Activated CD4-positive, alpha-beta T cell treated with anti-CD3 and anti-CD28 coated beads, Interleukin-2, amount 10 ng/mL, durations not matched to agents 24 days and 14 days (primary cell): ENCODE data around the gene MYH10. TPM values are rescaled to one million over a fixed set of nuclear protein-coding genes. Genes with fewer than 3 reads are reported as not detected.
A peak's percentile ranks its signal among the peaks of the same experiment; 100 is the strongest.

Source experiments
- DNase-seq: peaks from one replicate; pipeline ENCODE4 v3.0.0; 2022
- H3K27ac Mint-ChIP-seq: one replicate; pipeline ENCODE4 v1.8.0; 2022; ENCODE audit warnings: mild to moderate bottlenecking, mixed read lengths
- H3K27me3 Mint-ChIP-seq: one replicate; pipeline ENCODE4 v1.8.0; 2022; ENCODE audit warnings: mixed read lengths
- H3K36me3 Mint-ChIP-seq: one replicate; pipeline ENCODE4 v1.8.0; 2022; ENCODE audit warnings: low read depth, mild to moderate bottlenecking, mixed read lengths
- H3K4me1 Mint-ChIP-seq: one replicate; pipeline ENCODE4 v1.8.0; 2021; ENCODE audit warnings: mixed read lengths
- H3K4me3 Mint-ChIP-seq: one replicate; pipeline ENCODE4 v1.8.0; 2022; ENCODE audit warnings: mild to moderate bottlenecking, moderate library complexity, mixed read lengths
- H3K9me3 Mint-ChIP-seq: one replicate; pipeline ENCODE4 v1.8.0; 2021; ENCODE audit warnings: mixed read lengths
- intact Hi-C: fragments of 100-400 bp; cut with micrococcal nuclease; formaldehyde crosslinking; loops from one replicate; pipeline ENCODE4 v1.15.1; 2023
- total RNA-seq: library from RNA; stranded (reverse); gene quantifications from 2 replicates; pipeline ENCODE4 v1.2.3, GENCODE V29; 2022

MYH10 gene
- total RNA-seq = 14.1 and 19.4 TPM in 2 replicates

GRCh38 chr17:8630227-8630801 lies at the start of gene MYH10:
MYH10 (minus strand) TSS chr17:8630725; CDS start chr17:8623246, 7,479 bp downstream.
- Mint-ChIP-seq H3K9me3 (no peaks in the 10 kb centered on the region), H3K27me3 (peaks cover 57% of the 10 kb centered on the region), H3K4me1 (peaks cover 16% of the 10 kb centered on the region), H3K4me3 (peak within 1 kb of the TSS; percentile 93), H3K36me3 (no peaks in the 10 kb centered on the region), H3K27ac (peak within 1 kb of the TSS; percentile 89)
- intact Hi-C loops = loop anchor here (5.0 kb wide), 1 partner anchor 193 kb away; the partner anchor contains the start of gene NDEL1
- no peak for DNase-seq

- intact Hi-C loops = no loop called here
- no peaks in the 10 kb centered on the region for H3K4me1 Mint-ChIP-seq
- H3K27ac Mint-ChIP-seq = no peak overlapping the region
- H3K36me3 Mint-ChIP-seq = no peaks in the 10 kb centered on the region
- no peak for DNase-seq
- H3K9me3 Mint-ChIP-seq = no peaks in the 10 kb centered on the region
- H3K4me3 Mint-ChIP-seq = no peak overlapping the region
- peaks cover 11% of the 10 kb centered on the region for H3K27me3 Mint-ChIP-seq
Measured at GRCh38 chr17:8679126-8679525, 48.6 kb upstream of the MYH10 start.

GRCh38 chr17:8675306-8675705 lies 44.8 kb upstream of the MYH10 start:
- Mint-ChIP-seq H3K27me3 (peaks cover 11% of the 10 kb centered on the region), H3K36me3 (no peaks in the 10 kb centered on the region), H3K4me1 (no peaks in the 10 kb centered on the region), H3K27ac (no peak overlapping the region), H3K9me3 (no peaks in the 10 kb centered on the region), H3K4me3 (no peak overlapping the region)
- DNase-seq = no peak
- intact Hi-C loops = no loop called here

- no peak overlapping the region for H3K4me3 Mint-ChIP-seq
- no peaks in the 10 kb centered on the region for H3K36me3 Mint-ChIP-seq
- H3K4me1 Mint-ChIP-seq = no peaks in the 10 kb centered on the region
- no peak overlapping the region for H3K27ac Mint-ChIP-seq
- peaks cover 7% of the 10 kb centered on the region for H3K27me3 Mint-ChIP-seq
- H3K9me3 Mint-ChIP-seq = no peaks in the 10 kb centered on the region
- intact Hi-C loops = no loop called here
- no peak for DNase-seq
Measured at GRCh38 chr17:8674344-8675305, 44.1 kb upstream of the MYH10 start.

DNA sequence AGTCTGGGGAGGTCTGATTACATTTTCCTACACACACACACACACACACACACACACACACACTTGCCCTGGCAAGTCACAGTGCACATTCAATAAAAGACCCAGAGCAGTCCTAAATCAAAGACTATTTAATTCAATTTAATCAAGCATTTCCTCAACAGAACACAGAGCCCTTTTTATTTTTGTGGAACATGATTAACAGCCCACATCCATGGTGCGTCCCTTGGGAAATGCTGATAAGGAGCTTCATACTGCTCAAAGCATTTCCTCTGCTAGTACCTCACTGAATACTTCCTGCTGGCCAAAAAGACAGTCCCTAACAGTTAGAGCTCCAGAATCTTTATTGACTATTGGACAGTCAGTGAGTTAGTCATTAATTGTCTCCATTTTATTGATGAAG lies 43.1 kb upstream of the MYH10 start:
- Mint-ChIP-seq H3K4me1 (no peaks in the 10 kb centered on the region), H3K27ac (no peak overlapping the region), H3K4me3 (no peak overlapping the region), H3K27me3 (peaks cover 6% of the 10 kb centered on the region), H3K36me3 (no peaks in the 10 kb centered on the region), H3K9me3 (no peaks in the 10 kb centered on the region)
- DNase-seq = no peak
- intact Hi-C loops = no loop called here

DNA sequence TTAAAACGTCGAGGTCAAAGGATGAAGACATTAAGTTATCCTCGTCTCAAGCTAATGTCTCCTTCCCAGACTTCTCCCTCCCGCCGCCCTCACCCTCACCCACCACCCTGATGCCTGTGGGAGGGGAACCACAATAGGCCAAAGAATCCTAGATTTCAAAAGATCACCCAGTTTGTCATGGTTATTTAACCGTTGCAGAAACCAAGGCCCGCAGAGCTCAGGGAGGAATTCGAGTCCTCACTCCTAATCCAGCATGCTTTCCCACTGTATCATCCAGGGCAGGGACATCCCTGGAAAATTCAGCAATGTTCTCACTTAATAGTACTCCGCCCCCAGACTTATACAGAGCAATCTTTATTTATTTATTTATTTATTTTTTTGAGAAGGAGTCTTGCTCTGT lies 41.8 kb upstream of the MYH10 start:
- DNase-seq = no peak
- Mint-ChIP-seq H3K27ac (no peak overlapping the region), H3K4me1 (no peaks in the 10 kb centered on the region), H3K4me3 (no peak overlapping the region), H3K9me3 (no peaks in the 10 kb centered on the region), H3K27me3 (peaks cover 9% of the 10 kb centered on the region), H3K36me3 (no peaks in the 10 kb centered on the region)
- intact Hi-C loops = no loop called here

- H3K27ac Mint-ChIP-seq = no peak overlapping the region
- no peaks in the 10 kb centered on the region for H3K9me3 Mint-ChIP-seq
- H3K27me3 Mint-ChIP-seq = peaks cover 9% of the 10 kb centered on the region
- intact Hi-C loops = no loop called here
- no peaks in the 10 kb centered on the region for H3K4me1 Mint-ChIP-seq
- no peak for DNase-seq
- H3K36me3 Mint-ChIP-seq = no peaks in the 10 kb centered on the region
- no peak overlapping the region for H3K4me3 Mint-ChIP-seq
Measured at GRCh38 chr17:8670421-8670820, 39.9 kb upstream of the MYH10 start.

DNA sequence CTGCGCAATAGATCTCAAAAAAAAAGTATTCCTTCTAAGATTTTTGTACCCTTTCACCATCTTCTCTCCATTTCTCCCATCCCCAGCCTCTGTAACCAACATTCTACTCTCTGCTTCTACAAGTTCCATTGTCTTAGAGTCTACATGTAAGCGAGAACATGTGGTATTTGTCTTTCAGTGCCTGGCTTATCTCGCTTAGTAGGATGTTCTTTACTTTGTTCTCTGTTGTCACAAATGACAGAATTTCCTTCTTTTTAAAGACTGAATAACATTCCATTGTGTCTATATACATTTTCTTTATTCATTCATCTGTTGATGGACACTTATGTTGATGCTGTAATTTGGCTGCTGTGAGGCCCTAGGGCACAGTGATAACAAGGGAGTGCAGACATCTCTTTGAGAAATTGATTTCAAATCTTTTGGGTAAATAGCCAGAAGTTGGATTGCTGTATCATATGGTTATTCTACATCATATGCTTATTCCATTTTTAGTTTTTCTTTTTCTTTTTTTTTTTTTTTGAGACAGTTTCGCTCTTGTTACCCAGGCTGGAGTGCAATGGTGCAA lies 37.7 kb upstream of the MYH10 start:
- no peak for DNase-seq
- Mint-ChIP-seq H3K27ac (no peak overlapping the region), H3K36me3 (no peaks in the 10 kb centered on the region), H3K27me3 (peaks cover 7% of the 10 kb centered on the region), H3K9me3 (no peaks in the 10 kb centered on the region), H3K4me3 (no peak overlapping the region), H3K4me1 (no peaks in the 10 kb centered on the region)
- intact Hi-C loops = no loop called here

DNA sequence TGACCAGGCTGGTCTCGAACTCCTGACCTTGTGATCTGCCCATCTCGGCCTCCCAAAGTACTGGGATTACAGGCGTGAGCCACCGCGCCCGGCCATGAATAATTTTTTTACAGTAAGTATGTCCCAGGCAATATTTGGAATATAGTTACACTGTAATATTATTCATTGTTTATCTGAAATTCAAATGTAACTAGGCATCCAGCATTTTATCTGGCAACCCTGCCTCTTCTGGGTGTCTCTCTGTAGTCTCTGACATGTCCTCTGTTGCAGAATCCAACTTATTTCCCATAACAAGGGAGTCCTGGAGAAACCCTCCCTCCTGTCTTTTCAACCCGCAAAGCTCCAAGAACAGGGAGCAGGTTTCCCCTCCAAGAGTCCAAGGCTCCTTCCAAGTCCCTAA lies 36.9 kb upstream of the MYH10 start:
- Mint-ChIP-seq H3K9me3 (no peaks in the 10 kb centered on the region), H3K4me3 (no peak overlapping the region), H3K36me3 (no peaks in the 10 kb centered on the region), H3K4me1 (no peaks in the 10 kb centered on the region), H3K27ac (no peak overlapping the region), H3K27me3 (peaks cover 7% of the 10 kb centered on the region)
- intact Hi-C loops = no loop called here
- no peak for DNase-seq

- DNase-seq = no peak
- intact Hi-C loops = no loop called here
- no peak overlapping the region for H3K27ac Mint-ChIP-seq
- no peaks in the 10 kb centered on the region for H3K4me1 Mint-ChIP-seq
- H3K27me3 Mint-ChIP-seq = peaks cover 11% of the 10 kb centered on the region
- no peak overlapping the region for H3K4me3 Mint-ChIP-seq
- no peaks in the 10 kb centered on the region for H3K36me3 Mint-ChIP-seq
- H3K9me3 Mint-ChIP-seq = no peaks in the 10 kb centered on the region
Measured at GRCh38 chr17:8665684-8666083, 35.2 kb upstream of the MYH10 start.

GRCh38 chr17:8664456-8665126 lies 34.1 kb upstream of the MYH10 start:
- Mint-ChIP-seq H3K27ac (no peak overlapping the region), H3K4me1 (no peaks in the 10 kb centered on the region), H3K9me3 (no peaks in the 10 kb centered on the region), H3K27me3 (peaks cover 11% of the 10 kb centered on the region), H3K4me3 (no peak overlapping the region), H3K36me3 (no peaks in the 10 kb centered on the region)
- intact Hi-C loops = no loop called here
- DNase-seq = no peak

GRCh38 chr17:8662973-8663372 lies 32.4 kb upstream of the MYH10 start:
- Mint-ChIP-seq H3K4me3 (no peak overlapping the region), H3K4me1 (no peaks in the 10 kb centered on the region), H3K27ac (no peak overlapping the region), H3K36me3 (no peaks in the 10 kb centered on the region), H3K27me3 (peaks cover 6% of the 10 kb centered on the region), H3K9me3 (no peaks in the 10 kb centered on the region)
- intact Hi-C loops = no loop called here
- DNase-seq = no peak

DNA sequence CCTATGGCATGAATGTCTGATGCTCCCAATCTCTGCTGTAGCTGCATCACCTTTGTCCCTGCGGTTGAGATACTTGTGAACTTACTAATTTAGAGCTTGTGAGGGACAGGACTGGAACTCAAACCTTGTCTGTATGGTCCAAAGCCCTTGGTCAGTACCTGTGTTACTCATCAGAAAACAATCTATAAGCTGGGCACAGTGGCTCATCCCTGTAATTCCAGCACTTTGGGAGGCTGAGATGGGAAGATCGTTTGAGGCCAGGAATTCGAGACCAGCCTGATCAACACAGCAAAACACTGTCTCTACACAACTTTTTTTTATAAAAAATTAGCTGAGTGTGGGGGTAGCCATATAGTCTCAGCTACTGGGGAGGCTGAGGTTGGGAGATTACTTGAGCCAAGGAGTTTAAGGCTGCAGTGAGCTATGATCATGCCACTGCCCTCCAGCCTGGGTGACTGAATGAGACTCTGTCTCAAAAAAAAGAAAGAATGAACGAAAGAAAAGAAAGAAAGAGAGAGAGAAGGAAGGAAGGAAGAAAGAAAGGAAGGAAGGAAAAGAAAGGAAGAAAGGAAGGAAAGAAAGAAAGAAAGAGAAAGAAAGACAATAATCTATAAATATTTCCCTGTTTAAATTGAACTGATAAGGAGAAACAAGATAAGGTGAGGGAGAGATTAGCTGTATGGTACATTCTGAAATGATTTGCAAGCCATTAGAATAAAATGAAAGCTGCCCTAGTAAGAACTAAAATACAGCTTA lies 31.7 kb upstream of the MYH10 start:
- peaks cover 4% of the 10 kb centered on the region for H3K27me3 Mint-ChIP-seq
- DNase-seq = no peak
- H3K4me1 Mint-ChIP-seq = no peaks in the 10 kb centered on the region
- no peaks in the 10 kb centered on the region for H3K36me3 Mint-ChIP-seq
- H3K4me3 Mint-ChIP-seq = no peak overlapping the region
- H3K9me3 Mint-ChIP-seq = no peaks in the 10 kb centered on the region
- intact Hi-C loops = no loop called here
- H3K27ac Mint-ChIP-seq = no peak overlapping the region
